CD4-positive, alpha-beta T cell treated with Interleukin-17A for 4 hours (primary cell): ENCODE results near the gene KIR2DL4.
"Not testable (repeated sequence)": the region's sequence is repeated elsewhere in the genome, so short reads cannot be mapped to it uniquely, and the experiment has no call there.

Experiments used
- DNase-seq: peaks from one replicate; pipeline ENCODE4 v3.0.0-alpha.2; 2020; ENCODE audit warnings: mixed read lengths

The KIR2DL4 gene

DNA sequence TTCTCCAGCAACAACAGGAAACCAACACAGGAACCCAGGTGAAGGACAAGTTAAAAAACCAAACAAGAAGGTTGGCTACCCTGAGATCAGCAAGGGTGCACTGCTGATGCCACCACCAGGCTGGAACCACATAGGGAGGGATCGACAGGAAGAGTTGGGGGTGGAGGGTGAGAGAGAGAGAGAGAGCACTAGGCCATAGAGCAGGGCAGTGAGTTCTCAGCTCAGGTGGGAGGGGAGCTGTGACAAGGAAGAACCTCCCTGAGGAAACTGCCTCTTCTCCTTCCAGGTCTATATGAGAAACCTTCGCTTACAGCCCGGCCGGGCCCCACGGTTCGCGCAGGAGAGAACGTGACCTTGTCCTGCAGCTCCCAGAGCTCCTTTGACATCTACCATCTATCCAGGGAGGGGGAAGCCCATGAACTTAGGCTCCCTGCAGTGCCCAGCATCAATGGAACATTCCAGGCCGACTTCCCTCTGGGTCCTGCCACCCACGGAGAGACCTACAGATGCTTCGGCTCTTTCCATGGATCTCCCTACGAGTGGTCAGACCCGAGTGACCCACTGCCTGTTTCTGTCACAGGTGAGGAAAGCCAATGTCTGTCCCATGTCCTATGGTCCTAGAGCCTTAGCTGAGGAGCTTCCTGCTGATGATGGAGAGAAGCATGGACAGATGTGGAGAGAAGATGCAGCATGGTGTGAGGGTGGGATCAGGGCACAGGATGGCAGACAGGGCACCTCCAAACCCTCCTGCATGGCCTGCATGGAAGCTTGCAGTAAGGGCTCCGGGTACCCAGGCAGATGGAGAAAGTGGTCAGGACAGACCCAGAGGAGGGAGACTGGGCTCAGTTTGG, 2.5 kb downstream of the KIR2DL4 start:
- no peak for DNase-seq

DNA sequence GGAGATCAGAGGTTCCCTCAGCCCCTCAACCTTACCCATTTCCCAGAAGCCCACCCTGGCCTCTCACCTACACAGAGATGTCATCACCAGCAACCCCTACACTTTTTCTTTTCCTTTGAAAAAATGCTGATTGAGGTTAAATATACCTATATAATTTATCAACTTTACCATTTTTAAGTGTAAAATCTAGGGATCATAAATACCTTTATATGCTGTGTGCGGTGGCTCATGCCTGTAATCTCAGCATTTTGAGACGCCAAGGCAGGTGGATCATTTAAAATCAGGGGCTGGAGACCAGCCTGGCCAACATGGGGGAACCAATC, 3.1 kb downstream of the KIR2DL4 start:
- DNase-seq: no peak

- not testable (repeated sequence) for DNase-seq
These were observed 11.2 kb downstream of the KIR2DL4 start for GRCh38 chr19:54814571-54814970.

DNA sequence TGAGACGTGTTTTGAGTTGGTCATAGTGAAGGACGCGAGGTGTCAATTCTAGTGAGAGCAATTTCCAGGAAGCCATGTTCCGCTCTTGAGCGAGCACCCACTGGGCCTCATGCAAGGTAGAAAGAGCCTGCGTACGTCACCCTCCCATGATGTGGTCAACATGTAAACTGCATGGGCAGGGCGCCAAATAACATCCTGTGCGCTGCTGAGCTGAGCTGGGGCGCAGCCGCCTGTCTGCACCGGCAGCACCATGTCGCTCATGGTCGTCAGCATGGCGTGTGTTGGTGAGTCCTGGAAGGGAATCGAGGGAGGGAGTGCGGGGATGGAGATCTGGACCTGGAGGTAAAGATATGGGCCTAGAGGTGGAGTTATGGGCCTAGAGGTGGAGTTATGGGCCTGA, 12.8 kb downstream of the KIR2DL4 start, which contains the start of gene KIR3DL1:
TSS of gene KIR3DL1 (plus strand) at position 218 of the 400 bp plus-strand sequence.
- DNase-seq: not testable (repeated sequence)

DNA sequence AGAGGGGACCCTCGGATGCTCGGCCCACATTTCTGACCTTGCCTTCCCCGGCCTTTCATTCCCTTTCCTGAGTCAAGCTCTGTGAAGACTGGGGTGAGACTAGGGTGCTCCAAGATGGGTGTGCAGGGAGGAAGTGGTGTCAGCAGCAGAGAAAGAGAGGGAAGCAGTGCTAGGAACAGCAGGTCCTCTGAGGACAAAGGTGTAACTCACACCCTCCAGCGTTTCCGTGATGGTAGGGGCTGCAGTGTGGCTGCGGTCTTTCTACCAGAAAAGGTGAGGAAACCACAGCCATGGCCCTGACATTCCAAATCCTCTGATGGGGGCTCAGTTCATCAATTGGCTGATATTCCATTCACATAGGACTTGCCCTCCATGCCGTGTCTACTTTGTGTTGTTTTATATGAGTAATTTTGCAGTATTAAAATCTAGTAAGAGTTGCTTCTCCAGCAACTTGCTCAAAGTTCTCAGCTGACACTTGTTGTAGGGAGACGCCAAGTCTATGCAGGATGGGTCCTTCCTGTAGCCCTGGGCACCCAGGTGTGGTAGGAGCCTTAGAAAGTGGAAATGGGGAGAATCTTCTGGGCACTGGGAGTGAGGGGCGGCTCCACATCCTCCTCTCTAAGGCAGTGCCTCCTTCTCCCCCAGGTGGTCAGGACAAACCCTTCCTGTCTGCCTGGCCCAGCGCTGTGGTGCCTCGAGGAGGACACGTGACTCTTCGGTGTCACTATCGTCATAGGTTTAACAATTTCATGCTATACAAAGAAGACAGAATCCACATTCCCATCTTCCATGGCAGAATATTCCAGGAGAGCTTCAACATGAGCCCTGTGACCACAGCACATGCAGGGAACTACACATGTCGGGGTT, 14.5 kb downstream of the KIR2DL4 start:
- DNase-seq: no peak

DNA sequence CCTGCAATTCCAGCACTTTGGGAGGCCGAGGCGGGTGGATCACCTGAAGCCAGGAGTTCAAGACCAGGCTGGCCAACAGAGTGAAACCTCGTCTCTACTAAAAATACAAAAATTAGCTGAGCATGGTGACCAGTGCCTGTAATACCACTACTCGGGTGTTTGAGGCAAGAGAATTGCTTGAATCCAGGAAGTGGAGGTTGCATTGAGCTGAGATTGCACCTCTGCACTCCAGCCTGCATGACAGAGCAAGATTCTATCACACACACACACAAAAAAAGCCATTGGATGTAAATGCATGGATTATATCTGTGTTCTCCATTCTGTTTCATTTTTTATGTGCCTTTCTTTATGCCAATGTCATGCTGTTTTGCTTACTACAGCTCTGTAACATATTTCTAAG, 21.0 kb downstream of the KIR2DL4 start:
- DNase-seq: not testable (repeated sequence)

GRCh38 chr19:54825326-54825725, 21.9 kb downstream of the KIR2DL4 start:
- DNase-seq: not testable (repeated sequence)

- DNase-seq: not testable (repeated sequence)
These were observed 24.7 kb downstream of the KIR2DL4 start for GRCh38 chr19:54828064-54828463.

GRCh38 chr19:54832496-54832895, 29.1 kb downstream of the KIR2DL4 start, which contains the start of gene KIR2DS4:
TSS of gene KIR2DS4 (plus strand) at chr19:54832676.
- DNase-seq: not testable (repeated sequence)

GRCh38 chr19:54835126-54835525, 31.7 kb downstream of the KIR2DL4 start:
- not testable (repeated sequence) for DNase-seq

DNA sequence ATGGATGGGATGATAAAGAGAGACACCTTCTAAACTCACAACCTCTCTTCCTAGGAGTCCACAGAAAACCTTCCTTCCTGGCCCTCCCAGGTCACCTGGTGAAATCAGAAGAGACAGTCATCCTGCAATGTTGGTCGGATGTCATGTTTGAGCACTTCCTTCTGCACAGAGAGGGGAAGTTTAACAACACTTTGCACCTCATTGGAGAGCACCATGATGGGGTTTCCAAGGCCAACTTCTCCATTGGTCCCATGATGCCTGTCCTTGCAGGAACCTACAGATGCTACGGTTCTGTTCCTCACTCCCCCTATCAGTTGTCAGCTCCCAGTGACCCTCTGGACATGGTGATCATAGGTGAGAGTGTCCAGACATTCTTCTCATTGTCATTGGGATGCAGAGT, 34.1 kb downstream of the KIR2DL4 start:
- not testable (repeated sequence) for DNase-seq

DNA sequence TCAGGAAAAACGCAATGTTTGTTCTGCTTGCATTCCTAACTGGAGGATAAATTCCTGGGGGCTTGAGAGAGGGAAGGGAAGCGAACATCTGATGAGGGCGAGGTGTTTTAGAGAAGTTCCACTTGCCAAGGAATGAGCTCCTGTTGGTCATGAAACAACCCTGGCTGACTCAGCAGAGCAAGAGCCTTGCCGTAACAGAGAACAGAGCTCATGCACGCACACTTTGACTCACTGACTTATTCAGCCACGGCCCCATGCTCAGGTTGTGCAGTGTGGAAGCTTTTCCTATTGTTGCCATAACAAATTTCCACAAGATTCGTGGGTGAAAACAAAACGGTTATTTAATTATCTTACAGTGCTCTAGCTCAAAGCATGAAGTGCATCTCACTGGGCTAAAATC, 39.8 kb downstream of the KIR2DL4 start:
- DNase-seq: not testable (repeated sequence)

DNA sequence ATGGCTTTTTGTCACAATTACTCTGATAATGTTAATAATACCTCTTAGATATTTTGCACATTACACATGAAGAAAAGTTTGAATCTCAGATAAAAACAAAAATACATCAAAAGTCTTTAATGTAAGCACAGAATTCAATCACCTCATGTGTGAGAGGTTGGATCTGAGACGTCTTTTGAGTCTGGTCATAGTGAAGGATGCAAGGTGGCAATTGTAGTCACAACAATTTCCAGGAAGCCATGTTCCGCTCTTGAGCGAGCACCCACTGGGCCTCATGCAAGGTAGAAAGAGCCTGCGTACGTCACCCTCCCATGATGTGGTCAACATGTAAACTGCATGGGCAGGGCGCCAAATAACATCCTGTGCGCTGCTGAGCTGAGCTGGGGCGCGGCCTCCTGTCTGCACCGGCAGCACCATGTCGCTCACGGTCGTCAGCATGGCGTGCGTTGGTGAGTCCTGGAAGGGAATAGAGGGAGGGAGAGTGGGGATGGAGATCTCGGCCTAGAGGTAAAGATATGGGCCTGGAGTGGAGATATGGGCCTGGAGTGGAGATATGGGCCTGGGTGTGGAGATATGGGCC, 46.7 kb downstream of the KIR2DL4 start, which contains the start of gene KIR3DL2:
TSS of gene KIR3DL2 (plus strand) at position 383 of the 580 bp plus-strand sequence. CDS start at position 416, 33 bp downstream.
- not testable (repeated sequence) for DNase-seq

DNA sequence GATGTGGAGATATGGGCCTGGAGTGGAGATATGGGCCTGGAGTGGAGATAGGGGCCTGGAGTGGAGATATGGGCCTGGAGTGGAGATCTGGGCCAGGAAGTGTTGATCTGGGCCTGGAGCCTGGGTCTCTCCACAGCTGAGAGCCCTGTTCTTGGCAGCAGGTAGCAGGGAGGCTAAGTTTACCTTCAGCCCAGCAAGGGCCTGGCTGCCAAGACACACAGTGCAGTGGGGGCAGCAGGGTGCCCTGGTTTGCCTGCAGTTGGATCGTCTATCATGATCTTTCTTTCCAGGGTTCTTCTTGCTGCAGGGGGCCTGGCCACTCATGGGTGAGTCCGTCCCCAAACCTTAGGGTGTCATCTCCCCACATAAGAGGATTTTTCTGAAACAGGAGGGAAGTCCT, 47.5 kb downstream of the KIR2DL4 start:
- DNase-seq: no peak

GRCh38 chr19:54851353-54851752, 47.9 kb downstream of the KIR2DL4 start:
- no peak for DNase-seq

GRCh38 chr19:54855241-54855640, 51.8 kb downstream of the KIR2DL4 start:
- DNase-seq: not testable (repeated sequence)

DNA sequence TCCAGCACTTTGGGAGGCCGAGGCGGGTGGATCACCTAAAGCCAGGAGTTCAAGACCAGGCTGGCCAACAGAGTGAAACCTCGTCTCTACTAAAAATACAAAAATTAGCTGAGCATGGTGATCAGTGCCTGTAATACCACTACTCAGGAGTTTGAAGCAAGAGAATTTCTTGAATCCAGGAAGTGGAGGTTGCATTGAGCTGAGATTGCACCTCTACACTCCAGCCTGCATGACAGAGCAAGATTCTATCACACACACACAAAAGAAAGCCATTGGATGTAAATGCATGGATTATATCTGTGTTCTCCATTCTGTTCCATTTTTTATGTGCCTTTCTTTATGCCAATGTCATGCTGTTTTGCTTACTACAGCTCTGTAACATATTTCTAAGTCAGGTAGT, 55.1 kb downstream of the KIR2DL4 start:
- DNase-seq: not testable (repeated sequence)

- not testable (repeated sequence) for DNase-seq
These were observed 56.0 kb downstream of the KIR2DL4 start for GRCh38 chr19:54859421-54859820.

- not testable (repeated sequence) for DNase-seq
These were observed 60.0 kb downstream of the KIR2DL4 start for GRCh38 chr19:54863459-54863858.
